Germinal center (tissue), 1 donor: ENCODE data around the gene ANAPC4.
"Not testable (repeated sequence)": the region's sequence is repeated elsewhere in the genome, so short reads cannot be mapped to it uniquely, and the experiment has no call there.

Experiments
- DNase-seq: peaks from one replicate; pipeline ENCODE4 v3.0.0; 2012; ENCODE audit warnings: mixed read lengths, low spot score

ANAPC4 gene, protein sequence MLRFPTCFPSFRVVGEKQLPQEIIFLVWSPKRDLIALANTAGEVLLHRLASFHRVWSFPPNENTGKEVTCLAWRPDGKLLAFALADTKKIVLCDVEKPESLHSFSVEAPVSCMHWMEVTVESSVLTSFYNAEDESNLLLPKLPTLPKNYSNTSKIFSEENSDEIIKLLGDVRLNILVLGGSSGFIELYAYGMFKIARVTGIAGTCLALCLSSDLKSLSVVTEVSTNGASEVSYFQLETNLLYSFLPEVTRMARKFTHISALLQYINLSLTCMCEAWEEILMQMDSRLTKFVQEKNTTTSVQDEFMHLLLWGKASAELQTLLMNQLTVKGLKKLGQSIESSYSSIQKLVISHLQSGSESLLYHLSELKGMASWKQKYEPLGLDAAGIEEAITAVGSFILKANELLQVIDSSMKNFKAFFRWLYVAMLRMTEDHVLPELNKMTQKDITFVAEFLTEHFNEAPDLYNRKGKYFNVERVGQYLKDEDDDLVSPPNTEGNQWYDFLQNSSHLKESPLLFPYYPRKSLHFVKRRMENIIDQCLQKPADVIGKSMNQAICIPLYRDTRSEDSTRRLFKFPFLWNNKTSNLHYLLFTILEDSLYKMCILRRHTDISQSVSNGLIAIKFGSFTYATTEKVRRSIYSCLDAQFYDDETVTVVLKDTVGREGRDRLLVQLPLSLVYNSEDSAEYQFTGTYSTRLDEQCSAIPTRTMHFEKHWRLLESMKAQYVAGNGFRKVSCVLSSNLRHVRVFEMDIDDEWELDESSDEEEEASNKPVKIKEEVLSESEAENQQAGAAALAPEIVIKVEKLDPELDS

DNA sequence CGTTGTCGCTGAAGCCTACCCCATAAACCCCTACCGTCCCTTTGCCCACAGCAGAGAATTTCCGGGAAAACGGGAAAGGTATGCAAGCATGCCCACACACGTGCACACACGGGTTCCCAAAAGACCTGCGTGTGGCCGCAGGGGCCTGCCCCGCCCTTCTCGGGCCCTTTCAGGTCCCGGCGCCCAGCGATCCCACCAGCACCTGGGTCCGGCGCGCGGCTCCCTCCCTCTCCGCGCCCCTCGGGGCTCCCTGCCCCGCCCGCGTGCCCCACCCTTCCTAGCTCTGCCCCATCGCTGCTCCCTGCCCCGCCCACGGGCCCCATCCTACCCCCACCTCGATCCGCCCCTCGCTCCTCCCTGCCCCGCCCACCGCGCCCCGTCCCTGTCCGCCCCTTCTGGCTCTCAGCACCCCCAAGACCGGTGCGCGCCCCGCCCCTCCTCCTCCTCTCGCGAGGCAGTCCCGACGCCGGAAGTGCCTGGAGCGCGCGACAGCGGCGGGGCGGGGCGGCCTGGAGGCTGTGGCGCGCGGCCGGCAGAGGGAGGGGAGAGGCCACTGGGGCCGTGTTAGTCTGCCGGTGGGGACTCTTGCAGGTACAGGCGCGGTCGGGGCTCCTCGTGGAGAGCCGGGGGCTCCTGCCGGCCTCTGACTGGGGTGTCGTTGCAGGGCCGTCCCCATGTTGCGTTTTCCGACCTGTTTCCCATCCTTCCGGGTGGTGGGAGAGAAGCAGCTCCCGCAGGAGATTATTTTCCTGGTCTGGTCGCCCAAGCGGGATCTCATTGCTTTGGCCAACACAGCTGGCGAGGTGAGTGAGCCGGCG lies at the start of gene ANAPC4:
Gene ANAPC4 (plus strand): TSS at position 510 of the 818 bp plus-strand sequence. CDS start 165 bp downstream, at position 675.
- DNase-seq, result peak; percentile 98

DNA sequence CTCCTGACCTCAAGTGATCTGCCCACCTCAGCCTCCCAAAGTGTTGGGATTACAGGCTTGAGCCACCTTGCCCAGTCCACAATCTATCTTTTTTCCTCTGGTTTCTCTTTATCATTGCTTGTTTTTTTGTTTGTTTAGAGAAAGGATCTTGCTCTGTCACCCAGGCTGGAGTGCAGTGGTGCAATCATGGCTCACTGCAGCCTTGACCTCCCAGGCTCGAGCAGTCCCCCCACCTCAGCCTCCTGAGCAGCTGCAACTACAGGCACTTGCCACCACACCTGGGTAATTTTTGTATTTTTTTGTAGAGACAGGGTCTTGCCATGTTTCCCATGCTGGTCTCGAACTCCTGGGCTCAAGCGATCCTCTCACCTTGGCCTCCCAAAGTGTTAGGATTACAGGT lies 48.6 kb upstream of the ANAPC4 start:
- DNase-seq, result not testable (repeated sequence)

DNA sequence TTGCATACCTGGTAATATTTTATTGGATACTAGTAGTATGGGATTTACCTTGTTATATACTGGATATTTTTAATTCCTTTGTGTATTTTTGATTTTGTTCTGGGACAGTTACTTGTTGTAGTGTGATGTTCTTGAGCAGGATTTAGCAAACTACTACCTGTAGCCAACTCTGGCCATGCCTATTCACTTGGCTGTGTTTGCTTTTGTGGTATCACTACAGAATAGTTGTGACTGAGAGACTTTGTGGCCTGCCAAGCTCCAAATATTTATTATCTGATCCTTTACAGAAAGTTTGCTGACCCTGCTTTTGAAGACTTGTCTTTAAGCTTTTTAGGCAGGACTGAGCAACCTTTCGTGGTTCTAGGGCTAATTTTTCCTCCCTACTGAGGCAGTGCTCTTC lies 46.7 kb upstream of the ANAPC4 start:
- no peak for DNase-seq

DNA sequence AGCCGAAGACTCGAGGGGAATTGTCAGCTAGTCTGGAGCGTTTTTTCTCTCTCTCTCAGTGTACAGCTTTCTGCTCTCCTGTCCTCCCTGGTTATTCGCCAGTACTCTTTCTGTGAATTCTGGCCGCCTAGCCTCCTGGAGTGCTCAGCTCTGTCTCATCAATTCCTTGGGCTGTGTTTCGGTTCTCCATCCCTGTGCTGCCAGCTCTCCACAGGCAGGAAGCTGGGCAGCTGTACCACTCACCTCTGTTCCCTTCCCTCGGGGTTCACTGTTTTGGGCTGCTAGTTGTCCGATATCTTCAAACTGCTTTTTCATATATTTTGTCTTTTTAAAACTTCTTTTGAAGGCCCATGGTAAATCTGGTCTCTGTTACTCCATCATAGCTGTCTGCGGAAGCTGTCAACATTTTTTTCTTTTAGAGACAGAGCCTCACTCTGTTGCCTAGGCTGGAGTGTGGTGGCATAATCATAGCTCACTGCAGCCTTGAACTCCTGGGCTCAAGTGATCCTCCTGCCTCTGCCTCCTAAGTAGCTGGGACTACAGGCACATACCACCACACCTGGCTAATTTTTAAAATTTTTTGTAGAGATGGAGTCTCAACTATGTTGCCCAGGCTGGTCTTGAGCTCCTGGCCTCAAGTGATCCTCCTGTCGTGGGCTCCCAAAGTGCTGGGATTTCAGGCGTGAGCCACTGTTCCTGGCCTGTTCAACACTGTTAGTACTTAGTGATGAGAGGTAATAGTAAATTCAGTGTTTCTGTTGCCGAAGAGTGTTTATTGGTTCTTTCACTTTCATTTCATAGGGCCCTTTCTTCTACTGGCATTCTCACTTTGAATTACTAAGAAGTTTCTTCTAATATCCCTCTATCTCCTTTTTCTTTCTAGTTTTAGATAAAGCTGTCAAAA lies 45.9 kb upstream of the ANAPC4 start:
- DNase-seq, result no peak

DNA sequence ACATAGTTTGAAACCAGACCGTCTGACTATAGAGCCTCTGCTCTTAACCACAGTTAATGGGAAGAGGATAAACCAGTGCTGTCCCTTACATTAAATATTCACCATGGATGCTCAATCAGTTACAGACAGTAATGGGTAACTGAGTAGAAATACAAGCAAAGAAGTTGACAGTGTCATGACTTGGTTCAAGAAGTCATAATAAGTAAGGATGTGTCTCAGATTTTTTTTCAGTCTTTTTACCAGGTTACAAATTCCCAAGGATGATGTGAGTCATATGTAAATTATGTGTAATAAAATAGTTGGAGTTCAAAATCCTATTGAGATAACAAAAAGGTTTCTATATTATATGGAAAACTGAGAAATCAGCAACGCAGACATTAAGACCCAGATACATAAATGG lies 33.4 kb upstream of the ANAPC4 start:
- no peak for DNase-seq

DNA sequence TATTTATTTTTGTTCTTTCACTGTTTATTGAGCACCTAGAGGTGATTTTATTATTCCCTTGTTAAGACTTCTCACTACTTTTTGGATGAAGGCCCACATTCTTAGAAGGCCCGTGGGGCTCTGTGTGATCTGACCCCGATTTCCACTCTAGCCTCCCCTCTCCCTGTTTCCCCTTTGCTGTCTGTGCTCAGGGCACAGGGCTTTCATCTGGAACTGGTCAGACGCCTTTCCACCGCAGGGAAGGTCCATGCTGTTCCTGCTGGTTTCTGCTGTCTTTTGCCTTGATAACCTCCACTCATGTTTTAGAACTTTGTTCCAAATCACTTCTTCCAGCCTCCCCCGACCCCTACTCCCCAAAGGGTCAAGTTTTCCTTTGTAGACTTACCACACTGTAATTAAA lies 31.3 kb upstream of the ANAPC4 start:
- no peak for DNase-seq

DNA sequence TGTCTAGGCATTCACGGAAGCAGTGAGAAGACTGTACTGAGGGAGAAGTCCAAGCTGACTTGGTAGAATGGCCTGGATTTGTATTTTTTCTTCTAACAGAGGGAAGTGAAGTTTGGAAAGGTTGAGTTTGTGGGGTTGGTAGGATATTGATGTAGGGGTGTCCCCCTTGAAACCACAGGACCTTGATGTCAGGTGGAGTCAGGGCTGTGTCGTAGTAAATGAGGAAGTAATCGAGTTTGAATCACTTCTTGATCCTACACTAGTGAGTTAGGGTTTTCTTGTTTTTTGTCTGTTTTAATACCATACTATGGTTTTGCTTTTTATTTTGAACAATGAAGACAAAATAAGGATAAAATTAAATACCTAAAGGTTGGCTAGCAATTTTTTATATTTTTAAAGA lies 30.1 kb upstream of the ANAPC4 start:
- DNase-seq, result no peak

DNA sequence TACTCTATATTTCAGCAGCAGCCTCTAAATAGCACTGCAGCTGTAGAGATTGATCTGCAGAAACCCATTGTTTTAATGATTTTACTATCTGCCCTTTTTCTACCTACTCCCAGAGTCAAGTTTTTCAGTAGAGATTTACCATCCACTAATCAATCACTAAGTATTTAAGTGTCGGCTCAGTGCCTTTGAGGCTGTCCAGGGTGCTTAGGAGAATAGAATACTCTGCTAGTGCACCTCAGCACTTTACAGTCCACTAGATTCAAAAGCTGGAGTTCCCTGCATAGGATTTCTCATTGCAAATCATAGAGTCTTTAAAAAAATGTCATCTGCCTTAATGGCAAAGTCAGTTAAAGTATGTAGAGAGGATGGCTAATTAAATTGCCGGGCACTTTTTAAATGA lies 29.6 kb upstream of the ANAPC4 start:
- no peak for DNase-seq

DNA sequence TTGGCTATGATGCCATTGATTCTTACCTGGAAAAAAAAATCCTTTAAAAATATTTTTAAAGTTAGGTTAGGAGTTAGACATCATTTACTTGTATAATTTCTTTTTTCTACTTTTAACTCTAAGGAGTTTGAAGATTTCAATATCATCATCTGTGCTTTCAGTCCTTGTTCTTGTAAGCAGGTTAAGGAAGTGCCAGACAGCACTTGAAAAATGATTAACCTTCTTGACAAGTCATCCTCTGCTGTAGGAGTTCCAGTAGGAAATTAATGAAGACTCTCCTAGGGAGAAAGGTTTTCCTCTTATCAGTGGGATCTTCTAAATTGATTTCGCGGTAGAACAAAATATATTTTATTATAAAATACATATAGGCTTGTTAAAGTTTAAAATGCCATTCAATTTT lies 29.1 kb upstream of the ANAPC4 start:
- no peak for DNase-seq

DNA sequence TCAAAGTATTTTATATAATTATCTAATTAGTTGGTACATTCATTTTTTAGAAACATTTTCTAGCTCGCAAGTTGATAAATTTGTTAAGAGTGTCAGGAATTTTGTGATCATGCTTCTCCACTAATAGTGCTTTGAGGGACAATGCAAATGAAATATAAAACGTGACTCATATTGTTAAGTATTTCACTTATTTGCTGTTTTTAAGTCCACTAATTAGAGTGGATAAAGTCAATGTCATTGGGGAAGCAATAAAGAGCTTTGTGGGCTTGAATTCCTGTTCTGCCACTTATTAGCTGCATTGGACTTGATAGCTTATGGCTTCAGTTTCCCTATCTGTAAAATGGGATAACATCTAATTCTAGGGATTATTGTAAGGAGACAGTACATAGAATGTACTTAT lies 26.5 kb upstream of the ANAPC4 start:
- DNase-seq, result no peak

DNA sequence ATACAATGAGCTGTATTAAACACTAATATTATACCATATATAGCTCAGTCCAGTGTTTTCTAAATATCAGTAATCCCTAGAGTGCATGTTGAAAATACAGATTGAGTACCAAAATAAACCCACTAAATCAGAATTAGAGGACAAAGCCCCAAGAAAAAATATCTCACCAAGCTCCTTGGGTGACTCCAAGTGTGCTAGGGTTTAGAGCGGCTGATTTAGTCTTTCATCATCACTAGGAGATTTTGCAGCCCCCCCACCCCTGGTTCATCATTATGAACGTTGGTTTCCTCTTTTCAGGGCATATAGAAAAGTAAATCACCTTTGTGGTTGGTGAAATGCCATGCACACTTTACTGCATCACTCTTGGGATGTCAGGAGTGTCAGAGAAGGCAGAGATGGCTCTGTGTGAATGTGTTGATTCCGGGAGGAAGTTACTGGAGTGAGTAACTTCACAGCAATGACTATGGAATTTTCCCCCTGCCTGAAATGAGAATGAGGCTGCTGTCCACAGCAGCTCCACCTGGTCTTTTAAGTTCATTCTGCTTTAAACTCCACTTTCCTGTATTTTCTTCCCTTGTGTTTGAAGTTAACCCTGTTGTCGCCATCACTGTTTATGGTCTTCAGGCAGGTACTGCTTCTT lies 25.2 kb upstream of the ANAPC4 start:
- no peak for DNase-seq

DNA sequence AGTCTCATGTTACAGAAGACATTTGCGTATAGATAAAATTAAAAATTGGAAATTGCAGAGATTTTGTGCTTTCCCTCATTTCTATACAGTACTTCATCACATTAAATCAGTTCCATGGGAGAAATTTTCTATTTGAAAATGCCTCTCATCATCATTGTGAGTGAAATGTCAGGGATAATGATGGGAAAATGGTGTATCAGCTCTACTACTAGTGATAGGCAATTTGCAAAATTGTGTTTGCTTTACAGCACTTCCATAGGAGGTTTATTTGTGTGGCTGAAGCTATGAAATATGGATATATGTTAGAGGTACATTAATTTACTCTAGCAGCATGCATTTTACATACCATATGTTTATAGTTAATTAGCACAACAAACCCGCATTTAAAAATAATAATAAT lies 21.0 kb upstream of the ANAPC4 start:
- no peak for DNase-seq

DNA sequence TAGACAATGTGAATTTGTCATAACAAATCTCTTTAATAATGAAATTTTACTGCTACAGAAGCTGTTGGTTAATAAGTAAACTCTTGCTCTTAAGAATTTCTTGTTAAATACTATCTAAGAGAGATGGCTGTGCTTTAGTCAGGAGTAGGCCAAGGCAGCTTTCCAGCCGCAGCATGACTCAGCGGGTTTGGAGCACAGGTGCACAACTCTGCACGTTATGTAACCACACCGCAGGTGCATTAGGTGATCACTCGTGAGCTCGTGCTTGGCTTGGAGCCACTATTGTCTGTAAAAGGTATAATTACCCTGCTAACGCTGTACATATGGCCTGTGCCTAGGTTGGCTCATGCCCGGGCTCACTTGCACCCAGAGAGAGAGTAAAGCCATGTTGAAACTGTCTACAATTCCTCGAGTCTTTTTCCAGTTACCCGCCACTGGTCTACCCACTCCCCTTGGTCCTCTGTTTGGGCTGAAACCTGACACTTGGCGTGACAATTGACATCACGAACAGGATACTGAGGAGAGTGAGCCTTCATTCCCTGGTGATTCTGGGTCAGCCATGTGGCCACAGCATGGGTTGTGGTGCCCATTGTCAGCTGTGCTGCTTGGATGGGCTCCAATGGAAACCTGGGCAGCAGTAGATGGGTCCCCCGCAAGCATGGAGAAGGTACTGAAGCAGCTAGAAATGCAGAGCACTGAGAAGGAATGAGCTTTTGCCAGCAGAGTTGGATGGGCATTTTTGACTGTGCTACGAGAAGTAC lies 18.4 kb upstream of the ANAPC4 start:
- no peak for DNase-seq

DNA sequence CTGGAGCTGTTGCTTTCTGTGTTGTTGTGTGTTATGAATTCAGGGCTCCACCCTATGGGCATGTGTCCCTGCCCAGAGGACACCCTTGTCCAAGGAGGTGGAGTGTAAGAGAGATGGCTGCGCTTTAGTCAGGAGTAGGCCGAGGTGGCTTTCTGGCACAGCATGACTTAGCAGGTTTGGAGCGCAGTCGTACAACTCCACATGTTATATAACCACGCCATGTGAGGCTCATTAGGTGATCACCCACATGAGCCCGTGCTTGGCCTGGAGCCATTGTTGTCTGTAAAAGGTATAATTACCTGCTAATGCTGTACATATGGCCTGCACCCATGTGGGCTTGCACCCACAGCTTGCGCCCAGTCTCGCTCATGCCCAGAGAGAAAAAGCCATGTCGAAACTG lies 15.8 kb upstream of the ANAPC4 start:
- DNase-seq, result no peak

DNA sequence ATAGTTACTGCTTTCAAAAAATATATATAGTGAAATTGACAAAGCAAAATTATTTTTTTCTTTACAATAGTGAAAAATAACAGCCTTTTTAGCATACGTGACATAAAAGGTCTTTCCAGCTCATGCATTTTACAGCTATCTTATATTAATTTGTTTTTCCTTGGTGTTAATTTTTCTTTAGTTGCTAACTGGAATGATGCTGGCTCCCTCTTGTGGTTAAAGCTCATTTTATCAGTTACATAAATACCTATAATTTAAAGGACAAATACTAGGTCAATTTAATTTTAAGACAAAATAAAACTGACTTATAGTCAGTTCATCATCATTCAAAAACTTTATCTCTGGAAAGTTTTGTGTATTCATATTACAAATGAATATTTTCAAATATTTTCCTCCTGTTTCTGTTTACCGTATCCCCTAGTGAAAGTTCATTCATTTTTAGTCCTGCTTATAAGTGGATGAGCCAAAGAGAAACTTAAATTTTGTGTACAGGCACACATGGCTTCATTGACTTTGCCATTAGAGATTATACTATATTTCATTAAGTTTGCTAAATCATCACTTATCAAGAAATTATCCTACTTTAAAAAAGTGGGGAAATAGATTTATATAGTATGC lies 9.9 kb upstream of the ANAPC4 start:
- peak; percentile 16 for DNase-seq

DNA sequence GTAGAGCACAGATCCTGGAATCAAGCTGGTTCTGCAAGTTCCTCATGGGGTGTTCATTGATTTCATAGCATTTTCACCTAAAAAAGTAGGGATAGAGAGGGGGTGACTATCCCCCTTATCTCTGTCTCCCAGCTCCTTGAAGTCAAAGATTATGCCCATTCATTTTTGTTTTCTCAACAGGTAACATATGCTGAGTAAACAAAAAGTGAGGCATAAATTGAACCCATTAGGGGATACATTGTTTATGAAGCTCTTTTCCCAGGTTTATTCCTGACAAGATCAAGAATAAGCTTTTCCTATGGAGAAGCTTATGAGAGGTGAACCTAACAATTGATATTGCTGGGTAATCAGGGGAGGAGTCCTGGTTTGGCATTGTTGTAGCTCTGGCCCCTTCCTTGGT lies 9.2 kb upstream of the ANAPC4 start:
- DNase-seq, result no peak

DNA sequence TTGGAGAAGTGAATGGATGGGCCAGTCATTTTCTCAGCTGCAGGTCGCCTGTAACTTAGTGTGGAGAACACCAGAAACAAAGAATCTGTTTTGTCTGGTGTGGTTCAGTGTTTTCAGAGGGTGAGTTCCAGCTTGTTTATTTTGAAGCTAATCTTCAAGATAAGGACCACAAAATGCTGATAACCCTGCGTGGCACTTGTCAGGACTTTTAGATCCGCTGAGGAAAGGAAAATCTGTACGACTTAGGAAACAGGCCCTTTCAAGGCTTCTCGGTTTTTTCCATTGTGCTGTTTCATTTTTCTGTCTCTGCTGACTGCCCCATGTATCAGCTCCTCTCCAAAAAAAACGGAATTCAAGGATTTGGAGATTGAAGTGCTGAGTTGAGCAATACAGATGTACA lies 8.7 kb upstream of the ANAPC4 start:
- DNase-seq, result no peak

DNA sequence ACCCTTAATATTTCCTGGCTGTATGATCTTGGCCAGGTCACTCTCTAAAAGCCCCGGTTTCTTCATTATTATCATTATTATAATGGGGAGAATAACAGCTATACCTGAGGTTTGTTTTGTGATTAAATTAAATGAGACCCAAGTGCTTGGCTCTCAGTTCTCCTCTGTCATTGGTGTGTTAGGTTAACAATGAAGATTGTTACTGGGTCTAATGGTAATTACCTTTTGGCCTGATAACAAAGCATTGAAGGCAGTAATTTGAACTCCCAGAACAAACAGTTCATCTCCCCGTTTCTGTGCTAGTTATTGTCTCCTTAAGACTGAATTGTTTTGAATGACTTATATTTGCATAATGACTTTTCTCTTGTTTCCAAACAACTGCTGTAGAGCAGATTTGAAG lies 6.8 kb upstream of the ANAPC4 start:
- no peak for DNase-seq

DNA sequence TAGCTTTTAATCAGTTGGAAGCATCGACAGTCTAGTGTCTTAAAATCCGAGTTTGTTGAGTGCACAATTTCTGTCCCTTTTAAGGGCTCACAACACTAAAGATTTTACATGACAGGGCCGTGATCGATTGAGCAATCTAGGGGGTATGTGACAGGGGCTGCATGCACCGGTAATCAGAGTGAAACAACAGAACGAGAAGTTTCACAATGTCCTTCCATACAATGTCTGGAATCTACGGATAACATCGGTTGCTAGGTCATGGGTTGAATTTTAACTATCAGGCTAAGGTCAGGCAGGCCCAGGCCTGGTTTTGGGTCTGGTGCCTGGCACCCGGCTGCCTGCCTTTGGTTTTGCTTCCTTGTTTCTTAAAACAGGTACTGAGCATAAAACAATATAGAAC lies 4.5 kb upstream of the ANAPC4 start:
- not testable (repeated sequence) for DNase-seq
